HG03457 (cell line): ENCODE measurements around the gene NEK10.
"Not testable (repeated sequence)": the region's sequence is repeated elsewhere in the genome, so short reads cannot be mapped to it uniquely, and the experiment has no call there.

Experiments
- ATAC-seq: cut with Tn5 transposase; IDR thresholded peaks from one replicate; pipeline ENCODE4 v1.9.1; 2021; ENCODE audit warnings: moderate number of reproducible peaks; ENCODE audit not compliant: unreplicated experiment

The NEK10 gene

DNA sequence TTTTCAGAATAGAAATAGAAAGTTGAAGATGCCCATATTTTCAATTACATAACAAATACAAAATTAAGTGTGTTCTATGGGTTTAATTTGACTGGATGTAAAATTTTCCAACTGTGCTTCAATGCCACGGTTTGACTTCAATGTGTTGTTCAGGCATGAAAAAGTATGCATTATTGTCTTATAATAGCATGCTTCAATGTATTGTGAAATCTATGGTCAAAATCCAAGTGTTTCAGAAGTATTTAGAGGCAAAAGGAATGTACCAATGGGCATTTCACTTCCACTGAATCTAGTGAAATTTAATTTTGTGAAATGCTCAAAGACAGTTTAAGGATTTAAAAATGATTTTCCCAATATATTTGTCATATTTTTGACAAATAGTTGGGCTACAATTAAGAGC is 16.0 kb downstream of the NEK10 start:
- no peak for ATAC-seq

GRCh38 chr3:27352047-27352446 is 17.1 kb downstream of the NEK10 start:
- no peak for ATAC-seq

- ATAC-seq = no peak
Measured at GRCh38 chr3:27349832-27350231, 19.4 kb downstream of the NEK10 start.

DNA sequence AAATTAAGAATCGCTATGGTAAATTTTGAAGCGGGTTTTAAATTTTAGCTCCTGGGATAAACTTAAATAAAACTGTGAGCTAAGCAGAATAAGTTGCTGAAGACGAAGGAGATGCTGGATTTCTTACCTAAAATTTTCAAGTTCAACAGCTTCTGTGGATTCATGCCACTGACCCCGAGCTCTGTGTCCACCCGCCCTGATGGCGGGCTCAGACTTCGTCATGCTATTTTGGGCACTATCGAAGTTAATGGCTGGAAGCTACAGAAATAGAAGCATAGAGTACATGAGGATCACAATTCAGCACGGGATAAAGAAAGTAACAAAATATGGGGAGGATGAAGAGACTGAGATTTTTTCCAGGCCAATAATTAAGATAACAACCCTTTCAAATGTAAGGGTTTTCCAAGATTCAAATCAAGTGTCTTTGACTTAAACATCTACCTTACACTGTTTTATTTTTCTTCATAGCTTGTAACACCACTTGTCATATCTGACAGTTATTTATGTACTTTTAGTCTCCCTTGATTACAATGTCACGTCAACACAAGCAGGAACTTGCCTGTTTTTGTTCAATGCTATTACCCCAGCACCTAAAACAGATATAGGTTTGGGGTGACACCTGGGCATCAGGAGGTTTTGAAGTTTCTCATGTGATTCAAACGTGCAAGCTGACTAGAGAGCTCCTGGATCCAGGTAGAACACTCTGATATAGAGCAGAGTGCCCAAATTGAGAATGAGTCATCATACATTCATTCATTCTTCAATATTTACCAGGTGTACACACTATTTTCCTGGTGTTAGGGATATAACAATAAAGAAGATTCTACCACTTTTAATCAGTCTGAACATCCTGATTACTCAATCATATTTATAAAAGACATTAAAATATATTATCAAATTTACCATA is 23.0 kb downstream of the NEK10 start:
- no peak for ATAC-seq

DNA sequence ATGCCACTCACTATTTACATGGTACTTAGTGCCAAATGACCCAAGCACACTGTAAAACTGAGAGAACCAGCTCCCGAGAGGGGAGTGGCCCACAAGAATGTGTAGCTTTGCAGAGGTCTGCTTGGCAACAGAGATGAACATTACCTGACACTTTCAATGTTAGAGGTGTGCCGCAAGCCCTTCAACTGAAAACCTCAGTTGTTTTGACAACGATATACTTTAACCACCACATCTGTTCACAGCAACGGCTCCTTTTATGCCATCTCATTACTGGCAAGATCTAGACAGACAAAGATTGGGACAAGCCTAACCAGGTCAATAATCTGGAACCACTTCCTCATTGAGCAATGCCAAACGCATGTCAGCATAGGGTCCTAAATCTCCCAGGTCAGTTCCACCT is 23.7 kb downstream of the NEK10 start:
- no peak for ATAC-seq

- no peak for ATAC-seq
Measured at GRCh38 chr3:27345045-27345444, 24.1 kb downstream of the NEK10 start.

DNA sequence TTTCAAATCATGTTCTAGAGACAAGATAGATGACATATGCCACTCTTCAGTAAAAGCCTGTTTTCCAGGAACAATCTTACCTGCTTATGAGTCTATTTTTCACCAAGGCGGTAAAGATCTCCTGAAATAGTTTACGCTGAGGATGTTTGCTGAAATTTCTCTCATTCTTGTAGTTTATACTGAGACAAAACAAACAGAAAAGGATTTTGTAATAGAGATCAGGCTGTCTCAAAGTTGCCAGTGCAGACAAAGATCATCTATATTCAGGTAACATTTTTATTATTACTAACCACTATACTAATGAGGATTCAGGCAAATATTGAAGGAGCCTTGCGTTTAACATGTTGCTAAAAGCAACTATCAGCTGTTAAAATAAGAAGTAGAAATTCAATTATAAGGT is 25.0 kb downstream of the NEK10 start:
- no peak for ATAC-seq

GRCh38 chr3:27342267-27342666 is 26.9 kb downstream of the NEK10 start:
- ATAC-seq = no peak

DNA sequence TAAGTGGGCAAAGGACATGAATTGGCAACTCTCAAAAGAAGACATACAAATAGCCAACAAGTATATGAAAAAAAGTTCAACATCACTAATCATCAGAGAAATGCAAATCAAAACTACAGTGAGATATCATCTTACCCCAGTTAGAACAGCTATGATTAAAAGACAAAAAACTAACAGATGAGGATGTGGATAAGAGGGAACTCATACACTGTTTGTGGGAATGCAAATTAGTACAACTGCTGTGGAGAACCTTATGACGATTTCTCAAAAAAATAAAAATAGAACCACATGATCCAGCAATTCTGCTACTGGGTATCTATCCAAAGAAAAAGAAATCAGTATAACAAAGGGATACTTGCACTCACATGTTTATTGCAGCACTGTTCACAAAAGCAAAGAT is 28.6 kb downstream of the NEK10 start:
- ATAC-seq = peak; percentile 86

DNA sequence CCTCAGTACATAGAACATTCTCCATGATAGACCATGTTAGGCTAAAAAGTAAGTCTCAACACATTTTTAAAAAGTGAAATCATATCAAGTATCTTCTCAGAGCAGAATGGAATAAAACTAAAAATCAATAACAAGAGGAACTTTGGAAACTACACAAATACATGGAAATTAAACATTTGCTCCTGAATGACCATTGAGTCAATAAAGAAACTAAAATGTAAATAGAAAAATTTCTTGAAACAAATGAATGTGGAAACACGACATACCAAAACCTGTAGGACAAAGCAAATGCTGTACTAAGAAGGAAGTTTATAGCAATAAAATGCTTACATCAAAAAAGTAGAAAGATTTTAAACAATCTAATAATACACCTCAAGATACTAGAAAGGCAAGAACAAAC is 33.6 kb downstream of the NEK10 start:
- ATAC-seq = no peak

DNA sequence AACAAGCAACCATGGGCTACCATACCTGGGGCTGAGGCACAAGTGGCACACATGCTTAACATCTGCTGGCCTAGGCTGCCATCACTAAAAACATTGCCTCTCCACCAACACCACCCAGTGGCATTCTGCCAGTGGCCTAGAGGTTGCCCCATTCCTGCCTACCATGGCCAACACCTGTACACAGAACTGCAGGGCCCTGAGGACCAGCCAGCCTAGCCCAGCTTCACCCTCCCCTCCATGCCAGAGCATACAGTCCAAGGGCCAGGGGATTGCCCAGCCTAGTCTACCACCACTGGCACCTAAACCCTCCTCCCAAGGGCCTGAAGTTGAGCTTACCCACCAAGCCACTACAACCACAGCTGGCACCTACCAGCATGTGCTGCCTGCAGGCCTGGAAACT is 35.3 kb downstream of the NEK10 start:
- no peak for ATAC-seq

- not testable (repeated sequence) for ATAC-seq
Measured at GRCh38 chr3:27328982-27329762, 40.0 kb downstream of the NEK10 start.

DNA sequence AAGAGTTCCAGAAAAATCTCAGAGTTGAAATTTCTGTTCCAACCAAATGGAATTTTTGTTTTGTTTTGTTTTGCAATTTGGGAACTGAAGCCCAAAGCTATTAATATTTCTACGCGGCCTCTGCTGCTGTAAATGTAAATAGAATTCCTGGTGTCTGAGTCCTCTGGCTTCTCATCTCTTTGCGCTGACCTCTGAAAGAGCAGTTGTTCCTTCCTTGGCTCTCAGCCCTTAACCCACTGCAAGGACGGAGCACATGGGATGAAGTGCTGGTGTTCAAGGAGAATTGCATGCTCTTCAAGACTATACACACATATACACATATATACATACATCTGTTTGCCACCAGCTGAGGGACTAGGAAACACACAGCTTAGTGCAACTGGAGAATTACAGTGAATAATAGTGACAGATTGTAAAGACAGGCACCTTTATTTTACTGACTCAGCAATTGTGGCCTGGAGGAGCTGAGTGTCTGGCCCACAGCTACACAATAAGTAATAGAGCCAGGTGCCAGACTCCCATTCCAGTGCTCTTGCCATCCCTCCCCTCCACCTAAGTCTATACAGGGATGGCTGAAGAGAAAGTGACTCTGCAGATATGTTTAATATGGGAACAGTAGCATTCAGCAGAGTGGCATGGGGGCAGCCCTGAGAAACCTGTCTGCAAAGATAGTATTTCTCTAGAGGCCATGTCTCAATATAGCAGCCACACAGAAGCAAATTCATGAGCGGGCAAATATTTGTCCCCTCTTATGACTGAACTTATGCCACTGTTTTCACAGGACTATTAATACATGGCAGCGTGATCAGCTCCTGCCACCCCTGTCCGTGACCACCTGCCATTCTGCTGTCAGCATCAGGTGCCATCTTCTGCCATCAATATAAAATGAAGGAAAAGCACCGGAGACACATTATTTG is 42.3 kb downstream of the NEK10 start:
- no peak for ATAC-seq

DNA sequence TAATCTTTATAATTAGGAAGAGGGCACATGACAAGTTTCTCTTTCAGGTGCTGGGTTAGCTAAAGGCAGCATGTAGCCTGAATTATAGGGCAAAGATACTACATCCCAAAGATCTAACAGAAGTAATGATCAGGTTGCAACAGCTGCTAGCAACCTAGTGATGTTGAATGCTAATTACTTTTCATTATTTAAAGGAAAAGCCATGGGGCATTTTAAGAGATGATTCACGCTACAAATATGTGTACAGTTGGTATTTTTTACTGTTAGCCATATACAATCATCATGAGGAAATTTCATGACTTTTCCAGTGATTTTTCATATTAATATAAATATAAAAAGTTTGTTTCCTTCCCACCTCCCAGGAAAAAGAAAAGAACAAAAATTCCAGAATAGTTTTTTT is 43.0 kb downstream of the NEK10 start:
- no peak for ATAC-seq

DNA sequence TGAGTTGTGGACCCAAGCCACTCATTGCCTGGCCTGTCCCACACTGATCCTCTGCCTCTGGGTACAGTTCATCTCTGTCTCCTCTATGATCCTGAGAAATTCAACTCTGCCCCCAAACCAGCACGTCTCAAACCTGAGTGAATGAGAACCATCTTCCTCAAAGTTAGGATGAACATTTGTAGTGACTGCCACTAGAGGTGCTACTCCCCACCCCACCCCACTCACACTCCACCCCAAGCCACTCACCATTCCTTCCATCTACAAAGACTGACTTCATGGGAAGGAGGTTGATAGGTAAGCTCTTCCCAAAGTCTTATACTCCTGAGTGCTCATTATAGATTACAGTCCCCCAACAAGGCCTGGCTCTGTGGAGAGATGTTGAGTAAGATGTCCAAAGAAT is 43.8 kb downstream of the NEK10 start:
- ATAC-seq = no peak

DNA sequence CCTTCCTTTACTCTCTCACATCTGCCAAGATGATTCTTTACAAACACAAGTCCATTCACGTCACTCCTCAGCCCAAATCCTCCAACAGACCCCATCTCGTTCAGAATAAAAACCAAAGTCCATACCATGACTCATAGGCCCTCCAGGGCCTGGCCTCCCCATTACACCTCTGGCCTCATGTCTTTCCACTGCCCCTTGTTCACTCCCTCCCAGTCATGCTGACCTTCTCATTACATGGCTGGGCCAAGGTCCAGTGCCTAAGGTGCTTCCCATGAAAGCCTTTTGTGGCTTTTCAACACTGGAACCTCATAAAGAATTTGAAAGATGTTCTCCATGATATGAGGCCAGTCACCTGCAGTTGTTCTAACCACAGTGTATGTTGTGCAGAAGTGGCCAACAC is 44.5 kb downstream of the NEK10 start:
- no peak for ATAC-seq

GRCh38 chr3:27323087-27323570 is 46.1 kb downstream of the NEK10 start:
- ATAC-seq = no peak

- ATAC-seq = no peak
Measured at GRCh38 chr3:27322634-27323033, 46.5 kb downstream of the NEK10 start.

DNA sequence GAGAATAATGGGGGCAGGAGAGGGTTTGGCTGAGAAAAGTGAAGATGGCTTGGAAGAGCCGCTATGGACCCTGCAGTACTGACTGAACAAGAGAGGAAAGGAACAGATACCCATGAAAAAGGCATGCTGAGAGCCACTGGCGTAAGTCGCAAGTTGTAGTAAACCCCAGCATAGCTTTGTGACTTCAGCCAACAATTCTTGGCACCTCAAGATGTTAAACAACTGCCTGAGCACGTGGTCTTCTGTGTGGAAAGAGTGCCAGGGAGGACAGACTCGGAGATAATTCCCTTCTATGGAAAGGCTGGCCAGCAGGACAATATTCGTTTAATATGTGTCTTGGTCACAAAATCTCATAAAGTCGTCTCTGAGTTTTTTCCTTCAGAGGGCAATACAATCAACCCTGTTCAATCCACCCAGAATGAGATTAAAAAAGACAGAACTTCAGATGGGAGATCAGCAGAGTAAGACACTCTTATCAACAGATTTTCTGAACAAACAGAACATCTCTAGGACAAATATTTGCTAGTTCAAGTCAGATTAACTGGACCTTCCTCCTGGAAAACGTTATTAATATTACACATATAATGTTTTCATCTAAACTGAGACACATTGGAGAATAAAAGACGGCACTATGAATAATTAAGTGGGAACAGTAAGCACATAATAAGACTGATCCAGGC is 49.2 kb downstream of the NEK10 start:
- ATAC-seq = no peak

GRCh38 chr3:27319304-27319703 is 49.9 kb downstream of the NEK10 start:
- no peak for ATAC-seq
